HepG2 (cell line): ENCODE data around the gene ZNF490. TPM values are rescaled to one million over a fixed set of nuclear protein-coding genes. Genes with fewer than 3 reads are reported as not detected.
A peak's percentile ranks its signal among the peaks of the same experiment; 100 is the strongest.

ENCODE experiments used
- ARNT ChIP-seq: fragments of 450-650 bp; IDR thresholded peaks from 2 replicates; pipeline ENCODE4 v1.6.1; 2017
- DRAP1 ChIP-seq: IDR thresholded peaks from 2 replicates; pipeline ENCODE4 v1.6.1; 2016; ENCODE audit warnings: missing genetic modification reagents, missing compliant biosample characterization
- DZIP1 ChIP-seq: sonication (generic); formaldehyde crosslinking; IDR thresholded peaks from 2 replicates; pipeline ENCODE4 v1.5.0; 2020; ENCODE audit warnings: mild to moderate bottlenecking, missing genetic modification reagents
- FUBP1 ChIP-seq: sonication (generic); formaldehyde crosslinking; IDR thresholded peaks from 2 replicates; pipeline ENCODE4 v1.5.1; 2020; ENCODE audit warnings: missing genetic modification reagents, mild to moderate bottlenecking, borderline replicate concordance
- HDAC2 ChIP-seq: sonication (generic); formaldehyde crosslinking; IDR thresholded peaks from 2 replicates; pipeline ENCODE4 v1.4.0; 2020; ENCODE audit warnings: missing genetic modification reagents
- NFKBIZ ChIP-seq: IDR thresholded peaks from 2 replicates; pipeline ENCODE4 v1.6.1; 2018; ENCODE audit warnings: missing genetic modification reagents, missing compliant biosample characterization
- POLR2G ChIP-seq: fragments of 200-400 bp; formaldehyde crosslinking; IDR thresholded peaks from 2 replicates; pipeline ENCODE4 v1.6.1; 2018; ENCODE audit warnings: mild to moderate bottlenecking, low read depth, low read length, moderate library complexity
- RERE ChIP-seq: IDR thresholded peaks from 2 replicates; pipeline ENCODE4 v1.6.1; 2016; ENCODE audit warnings: low read depth, missing genetic modification reagents, missing compliant biosample characterization
- RFXAP ChIP-seq: sonication (generic); formaldehyde crosslinking; IDR thresholded peaks from 2 replicates; pipeline ENCODE4 v1.4.0; 2020; ENCODE audit warnings: missing genetic modification reagents, borderline replicate concordance
- SMC3 ChIP-seq: IDR thresholded peaks from 2 replicates; pipeline ENCODE4 v1.6.1; 2011; ENCODE audit warnings: low read length, improper control_type of control experiment
- SRSF1 ChIP-seq: fragments of 200-400 bp; formaldehyde crosslinking; optimal IDR thresholded peaks from 2 replicates; pipeline ENCODE3; 2017; ENCODE audit warnings: mild to moderate bottlenecking, low read depth, low read length, moderate library complexity
- ZNF530 ChIP-seq: sonication (generic); formaldehyde crosslinking; IDR thresholded peaks from 2 replicates; pipeline ENCODE4 v1.5.0; 2020; ENCODE audit warnings: low read depth, mild to moderate bottlenecking, missing genetic modification reagents
- ZNF567 ChIP-seq: sonication (generic); formaldehyde crosslinking; IDR thresholded peaks from 2 replicates; pipeline ENCODE4 v1.8.1; 2023; ENCODE audit warnings: mild to moderate bottlenecking, missing genetic modification reagents, borderline replicate concordance
- ZNF720 ChIP-seq: sonication (generic); formaldehyde crosslinking; IDR thresholded peaks from 2 replicates; pipeline ENCODE4 v1.4.0; 2020; ENCODE audit warnings: missing genetic modification reagents
- ZNF777 ChIP-seq: sonication (generic); formaldehyde crosslinking; IDR thresholded peaks from 2 replicates; pipeline ENCODE4 v1.4.0; 2020; ENCODE audit warnings: missing genetic modification reagents
- ZNF800 ChIP-seq: sonication (generic); formaldehyde crosslinking; IDR thresholded peaks from 2 replicates; pipeline ENCODE4 v1.4.0; 2020; ENCODE audit warnings: missing genetic modification reagents
- polyA plus RNA-seq, 8 experiments: library from polyadenylated mRNA; depleted of rRNA in 3 of 8; stranded (reverse) in 7 of 8; unstranded in 1 of 8; fragments of >200 nt; fragmentation: Illumina TruSeq in 4 of 8; extraction: Trizol in 4 of 8; gene quantifications; 2 replicates each; pipeline versions ENCODE4 v1.2.1 to v1.2.3, GENCODE V29; 2011 to 2016; ENCODE audit warnings: low read depth in 4 of 8, missing spikeins in 1 of 8, mixed read lengths in 1 of 8; ENCODE audit not compliant: insufficient read depth in 1 of 8
- total RNA-seq, 5 experiments: library from RNA; depleted of rRNA; stranded (reverse); fragments of >200 nt; fragmentation: Illumina TruSeq; extraction: Trizol; gene quantifications; 2 replicates each; pipeline ENCODE4 v1.2.3, GENCODE V29; 2016; ENCODE audit warnings: low read depth in 1 of 5

ZNF490 gene
- total and polyA plus RNA-seq, 2 of the 13 experiments (the other 11 are each of a cell fraction or from before 2014, with no cell fraction given), result 1.3 to 2.9 TPM

- no peak for TF ChIP-seq FUBP1
- no peak; the same call in 1 of the 2 replicates for TF ChIP-seq RERE
- TF ChIP-seq RFXAP (CRISPR knock-in tag), result peak; percentile 99
- peak; percentile 41; the same call in 1 of the 2 replicates for TF ChIP-seq NFKBIZ
- peak; percentile 86 for TF ChIP-seq HDAC2 (CRISPR knock-in tag)
- TF ChIP-seq ZNF530 (CRISPR knock-in tag), result no peak
- TF ChIP-seq ZNF777 (CRISPR knock-in tag), result no peak
- no peak for TF ChIP-seq ZNF720 (CRISPR knock-in tag)
- no peak for TF ChIP-seq SRSF1
- no peak for TF ChIP-seq DZIP1 (CRISPR knock-in tag)
- peak; percentile 25; the same call in 1 of the 2 replicates for TF ChIP-seq ZNF567 (CRISPR knock-in tag)
- no peak for TF ChIP-seq ZNF800
- TF ChIP-seq POLR2G, result peak; percentile 81
- no peak for TF ChIP-seq ARNT
- TF ChIP-seq DRAP1 (CRISPR knock-in tag), result peak; percentile 95
- TF ChIP-seq SMC3, result no peak
Observed at GRCh38 chr19:12610540-12611360, at the start of gene ZNF490, which contains the start of gene ZNF791 (continued).
